Endodermal cell (in vitro differentiated cells): ENCODE measurements around the gene RSPH9. TPM values are rescaled to one million over a fixed set of nuclear protein-coding genes. Genes with fewer than 3 reads are reported as not detected.

Source experiments
- DNase-seq: peaks from one replicate; pipeline ENCODE4 v3.0.0-alpha.2; 2017
- H3K27ac ChIP-seq: 2 replicates; pipeline ENCODE4 v1.5.1; 2013; ENCODE audit warnings: mild to moderate bottlenecking, low read depth, low read length, moderate library complexity
- H3K27me3 ChIP-seq: 2 replicates; pipeline ENCODE4 v1.6.1; 2013; ENCODE audit warnings: mild to moderate bottlenecking, low read length, moderate library complexity; ENCODE audit not compliant: insufficient read depth, control insufficient read depth, poor library complexity, severe bottlenecking
- H3K36me3 ChIP-seq: 2 replicates; pipeline ENCODE4 v1.7.0; 2013; ENCODE audit warnings: mild to moderate bottlenecking, low read length, moderate library complexity; ENCODE audit not compliant: control insufficient read depth, insufficient read depth
- H3K4me1 ChIP-seq: one replicate; pipeline ENCODE4 v1.7.0; 2013; ENCODE audit warnings: low read length; ENCODE audit not compliant: control insufficient read depth, insufficient read depth
- H3K4me3 ChIP-seq: 2 replicates; pipeline ENCODE4 v1.5.1; 2013; ENCODE audit warnings: mild to moderate bottlenecking, low read length, moderate library complexity
- H3K9ac ChIP-seq: 2 replicates; pipeline ENCODE4 v1.6.1; 2013; ENCODE audit warnings: mild to moderate bottlenecking, low read length, moderate library complexity; ENCODE audit not compliant: poor library complexity, severe bottlenecking; ENCODE audit errors: extremely low read depth
- H3K9me3 ChIP-seq: 2 replicates; pipeline ENCODE4 v1.6.1; 2013; ENCODE audit warnings: mild to moderate bottlenecking, low read length, moderate library complexity; ENCODE audit not compliant: control insufficient read depth
- H3K27ac Mint-ChIP-seq: 2 replicates; pipeline ENCODE4 v1.8.0; 2020; ENCODE audit warnings: mixed read lengths
- H3K27me3 Mint-ChIP-seq: 2 replicates; pipeline ENCODE4 v1.8.0; 2021; ENCODE audit warnings: mild to moderate bottlenecking, mixed read lengths; ENCODE audit not compliant: insufficient read depth
- H3K36me3 Mint-ChIP-seq: 2 replicates; pipeline ENCODE4 v1.8.0; 2020; ENCODE audit warnings: low read depth, mixed read lengths
- H3K4me1 Mint-ChIP-seq: 2 replicates; pipeline ENCODE4 v1.8.0; 2020; ENCODE audit warnings: mixed read lengths
- H3K4me3 Mint-ChIP-seq: 2 replicates; pipeline ENCODE4 v1.8.0; 2020; ENCODE audit warnings: mild to moderate bottlenecking, moderate library complexity, mixed read lengths
- H3K9me3 Mint-ChIP-seq: 2 replicates; pipeline ENCODE4 v1.8.0; 2020; ENCODE audit warnings: mild to moderate bottlenecking, mixed read lengths
- WGBS, 2 experiments: methylation state at CpG; one replicate each; pipeline versions ENCODE4 v1.1.5 to v1.1.7; 2013; ENCODE audit warnings: missing lambda C conversion rate in 2 of 2, mixed read lengths in 1 of 2; ENCODE audit not compliant: insufficient coverage in 1 of 2, insufficient read length in 1 of 2; 5-methylcytosine and 5-hydroxymethylcytosine counted together
- total RNA-seq, 2 donors: library from RNA; stranded (reverse); fragmentation: NEBNext Ultra II Directional in 1 of 2; extraction: Animal tissue kit (Norgen Biotek cat#: 25700) in 1 of 2; gene quantifications; 2 replicates in 1 of 2; 3 replicates in 1 of 2; pipeline ENCODE4 v1.2.1, GENCODE V29; 2021
- TF ChIP-seq, protein P1 (sequence below): fragments of 200-600 bp; sonication (generic); conservative IDR thresholded peaks from 2 replicates; pipeline ENCODE4 v1.5.0; 2021; ENCODE audit warnings: antibody characterized with exemption, mild to moderate bottlenecking

The RSPH9 gene
- total RNA-seq, 2 donors from 2014 or later = 0.44 to 0.64 TPM

DNA sequence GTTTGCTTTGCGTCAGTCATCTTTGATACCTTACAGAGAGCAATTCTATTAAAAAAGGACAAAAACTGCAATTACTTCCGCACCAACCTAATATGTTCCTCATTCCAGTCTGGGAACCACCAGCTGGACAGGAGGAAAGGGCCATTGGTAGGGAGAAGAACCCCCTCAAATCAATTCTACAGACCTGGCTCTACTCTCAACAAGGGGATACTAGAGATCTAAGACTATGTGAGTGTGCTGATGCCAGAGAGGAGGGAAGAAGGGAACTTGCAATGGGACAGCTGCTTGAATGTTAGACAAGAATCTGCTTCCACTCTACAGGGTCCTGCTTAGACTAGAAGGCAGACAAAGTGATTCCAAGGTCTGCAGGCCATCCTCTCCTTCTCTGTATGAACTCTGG lies 29.5 kb downstream of the RSPH9 start:
- Mint-ChIP-seq H3K4me3 (no peak overlapping the region), H3K9me3 (no peaks in the 10 kb centered on the region), H3K27ac (no peak overlapping the region), H3K27me3 (no peaks in the 10 kb centered on the region), H3K4me1 (peaks cover 8% of the 10 kb centered on the region), H3K36me3 (peaks cover 58% of the 10 kb centered on the region)
- Histone ChIP-seq H3K4me3 (no peak overlapping the region), H3K36me3 (peaks cover 80% of the 10 kb centered on the region), H3K9ac (no peak overlapping the region), H3K4me1 (peaks cover 4% of the 10 kb centered on the region), H3K27me3 (no peaks in the 10 kb centered on the region), H3K9me3 (no peaks in the 10 kb centered on the region), H3K27ac (no peak overlapping the region)
- TF ChIP-seq, protein P1, sequence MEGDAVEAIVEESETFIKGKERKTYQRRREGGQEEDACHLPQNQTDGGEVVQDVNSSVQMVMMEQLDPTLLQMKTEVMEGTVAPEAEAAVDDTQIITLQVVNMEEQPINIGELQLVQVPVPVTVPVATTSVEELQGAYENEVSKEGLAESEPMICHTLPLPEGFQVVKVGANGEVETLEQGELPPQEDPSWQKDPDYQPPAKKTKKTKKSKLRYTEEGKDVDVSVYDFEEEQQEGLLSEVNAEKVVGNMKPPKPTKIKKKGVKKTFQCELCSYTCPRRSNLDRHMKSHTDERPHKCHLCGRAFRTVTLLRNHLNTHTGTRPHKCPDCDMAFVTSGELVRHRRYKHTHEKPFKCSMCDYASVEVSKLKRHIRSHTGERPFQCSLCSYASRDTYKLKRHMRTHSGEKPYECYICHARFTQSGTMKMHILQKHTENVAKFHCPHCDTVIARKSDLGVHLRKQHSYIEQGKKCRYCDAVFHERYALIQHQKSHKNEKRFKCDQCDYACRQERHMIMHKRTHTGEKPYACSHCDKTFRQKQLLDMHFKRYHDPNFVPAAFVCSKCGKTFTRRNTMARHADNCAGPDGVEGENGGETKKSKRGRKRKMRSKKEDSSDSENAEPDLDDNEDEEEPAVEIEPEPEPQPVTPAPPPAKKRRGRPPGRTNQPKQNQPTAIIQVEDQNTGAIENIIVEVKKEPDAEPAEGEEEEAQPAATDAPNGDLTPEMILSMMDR = no peak
- DNase-seq = no peak
- 88% methylated on average over 2 of the region's 2 CpGs; no CpG with 5 or more reads in 1 of the 2 experiments for WGBS, 2 experiments

DNA sequence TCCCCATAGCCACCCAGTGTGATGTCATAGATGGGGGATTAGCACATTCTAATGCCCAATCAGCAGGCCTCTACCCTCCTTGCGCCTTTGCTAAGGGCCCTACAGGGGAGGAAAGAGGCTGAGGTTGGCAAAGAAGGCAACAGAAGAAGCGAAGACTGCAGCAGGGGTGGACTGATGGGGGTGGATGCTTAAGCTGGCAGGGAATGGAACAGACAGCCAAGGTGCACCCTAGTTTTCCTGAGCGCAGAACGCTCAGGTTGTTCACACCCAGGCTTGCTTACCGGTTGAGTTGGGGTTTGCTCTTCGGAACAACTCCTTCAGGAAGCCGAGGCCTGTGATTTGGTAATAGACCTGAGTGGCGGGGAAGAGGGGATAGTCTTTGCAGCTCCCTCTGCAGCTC lies 30.1 kb downstream of the RSPH9 start:
- H3K27ac ChIP-seq = no peak overlapping the region
- Mint-ChIP-seq H3K9me3 (no peaks in the 10 kb centered on the region), H3K36me3 (peaks cover 62% of the 10 kb centered on the region), H3K4me1 (peaks cover 2% of the 10 kb centered on the region), H3K4me3 (no peak overlapping the region), H3K27me3 (no peaks in the 10 kb centered on the region), H3K27ac (no peak overlapping the region)
- peaks cover 87% of the 10 kb centered on the region for H3K36me3 ChIP-seq
- H3K9ac ChIP-seq = no peak overlapping the region
- WGBS, 2 experiments = 96 to 100% methylated on average over 5 to 8 of the region's 8 CpGs
- no peaks in the 10 kb centered on the region for H3K4me1 ChIP-seq
- H3K4me3 ChIP-seq = no peak overlapping the region
- no peaks in the 10 kb centered on the region for H3K9me3 ChIP-seq
- DNase-seq = no peak
- H3K27me3 ChIP-seq = no peaks in the 10 kb centered on the region
- TF ChIP-seq, protein P1 = no peak

DNA sequence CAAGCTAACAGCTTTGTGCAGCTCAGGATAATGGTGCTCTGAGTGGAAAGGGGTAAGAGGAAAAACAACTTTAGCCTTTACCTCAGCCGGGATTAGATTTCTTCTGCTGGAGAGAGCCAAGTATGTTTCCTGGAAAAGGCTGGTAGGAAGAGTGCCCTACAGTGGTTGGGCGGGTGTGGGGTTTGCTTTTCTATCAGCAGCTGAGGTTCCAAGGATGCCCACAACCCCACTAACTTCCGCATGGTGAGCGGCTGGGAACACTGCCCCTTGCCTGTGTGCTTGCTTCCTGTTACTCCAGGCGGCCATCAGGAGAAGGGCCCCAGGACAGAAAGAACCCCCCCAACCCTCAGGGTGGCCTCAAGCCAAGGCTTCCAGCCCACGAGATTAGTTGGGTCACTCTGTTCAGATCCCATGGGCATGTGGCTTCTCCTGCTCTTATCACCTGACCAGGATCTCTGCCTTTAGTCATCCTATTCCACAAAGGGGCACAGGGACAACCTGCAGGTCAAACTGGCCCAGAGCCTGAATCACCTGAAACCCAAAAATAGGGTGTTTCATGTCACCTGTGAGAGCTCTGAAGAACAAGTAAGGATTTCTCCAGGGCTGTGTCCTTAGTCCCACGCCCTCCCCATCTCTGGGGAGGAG lies 32.2 kb downstream of the RSPH9 start:
- Histone ChIP-seq H3K9me3 (no peaks in the 10 kb centered on the region), H3K4me1 (peaks cover 11% of the 10 kb centered on the region), H3K36me3 (peaks cover 94% of the 10 kb centered on the region), H3K27me3 (no peaks in the 10 kb centered on the region), H3K27ac (no peak overlapping the region), H3K4me3 (no peak overlapping the region), H3K9ac (no peak overlapping the region)
- Mint-ChIP-seq H3K27me3 (no peaks in the 10 kb centered on the region), H3K4me1 (peaks cover 16% of the 10 kb centered on the region), H3K27ac (no peak overlapping the region), H3K9me3 (no peaks in the 10 kb centered on the region), H3K4me3 (no peak overlapping the region), H3K36me3 (peaks cover 57% of the 10 kb centered on the region)
- DNase-seq = no peak
- TF ChIP-seq, protein P1 = no peak
- 92 to 96% methylated on average over 3 to 7 of the region's 7 CpGs for WGBS, 2 experiments
